ENCODE results near the gene AFF3.

AFF3 gene

DNA sequence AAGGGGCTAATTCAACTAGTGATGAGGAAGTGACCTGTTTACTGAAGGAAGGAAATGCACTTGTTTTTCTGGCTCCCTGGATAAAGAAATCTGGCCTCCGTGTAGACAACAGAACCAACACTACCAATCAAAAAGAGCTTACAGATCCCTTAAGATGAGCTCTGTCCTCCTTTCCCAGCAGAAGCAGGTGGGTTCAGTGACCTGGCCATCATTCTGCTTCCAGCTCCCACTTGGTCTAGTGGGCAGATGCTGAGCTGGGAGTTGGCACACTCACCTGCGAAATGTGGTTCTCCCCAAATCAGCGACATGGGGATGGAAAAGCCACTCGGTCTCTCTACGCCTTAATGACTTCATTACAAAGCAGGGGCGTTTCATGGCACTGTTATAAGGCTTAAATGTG, 132.6 kb downstream of the AFF3 start:
- no peak for DNase-seq (ENCODE audit: low read depth, low spot score)

DNA sequence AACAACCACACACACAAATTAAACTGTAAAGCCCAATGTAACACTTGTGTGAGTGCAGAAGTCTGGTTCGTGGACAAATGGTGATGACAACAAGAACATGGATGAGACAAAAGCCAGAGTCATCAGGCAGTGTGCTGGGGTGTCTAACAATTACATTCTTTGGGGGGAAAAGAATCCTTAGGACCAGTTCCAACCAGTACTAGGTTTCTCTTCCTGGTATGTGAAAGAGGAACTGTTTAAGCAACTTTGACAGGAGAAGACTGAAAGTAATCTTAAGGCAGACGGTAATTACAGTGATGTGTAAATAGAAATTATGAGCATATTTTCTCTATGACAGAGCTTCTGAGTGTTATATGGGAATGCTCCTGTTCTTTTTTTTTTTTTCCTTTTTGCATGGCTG, 133.4 kb downstream of the AFF3 start:
- no peak for DNase-seq (ENCODE audit: low read depth, low spot score)

DNA sequence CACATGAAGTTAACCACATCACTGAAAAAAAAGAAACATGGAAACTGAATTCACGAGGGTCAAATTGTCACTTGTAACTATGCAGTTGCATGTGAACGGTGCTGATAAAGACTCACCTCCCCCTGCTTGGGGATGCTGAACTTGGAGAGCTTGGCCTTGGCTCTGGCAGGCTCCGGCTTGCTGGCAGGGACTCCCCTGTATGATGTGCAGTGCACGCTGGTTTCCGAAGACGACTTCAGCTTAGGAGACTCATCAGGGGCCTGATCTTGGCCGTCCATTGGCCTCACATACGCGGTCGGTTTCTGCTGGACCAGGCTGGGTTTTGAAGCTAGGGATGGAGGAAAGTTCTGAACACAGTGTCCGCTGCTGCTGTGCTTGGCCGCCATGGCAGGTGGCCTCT, 135.9 kb downstream of the AFF3 start:
- no peak for DNase-seq (ENCODE audit: low read depth, low spot score)

DNA sequence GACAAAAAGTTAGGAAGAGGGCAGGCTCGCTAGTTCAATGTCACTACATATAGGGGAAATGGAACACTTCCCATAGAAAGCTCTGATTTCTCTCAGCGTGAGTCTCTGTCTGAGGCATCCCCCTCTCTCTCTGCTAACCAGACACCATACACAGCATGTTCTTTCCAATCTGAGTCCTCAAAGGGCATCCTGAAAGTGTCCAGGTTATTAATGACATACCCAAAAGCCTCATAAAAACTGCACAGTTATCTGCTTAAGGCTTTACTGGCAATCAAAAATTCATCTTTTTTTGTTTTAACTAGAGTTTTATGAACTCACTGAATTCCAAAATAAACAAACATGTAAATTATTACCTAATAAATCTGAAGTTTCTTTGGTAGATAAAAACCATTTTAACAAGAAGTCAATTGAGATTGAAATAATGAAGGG, 137.4 kb downstream of the AFF3 start:
- DNase-seq (ENCODE audit: low read depth, low spot score): no peak

DNA sequence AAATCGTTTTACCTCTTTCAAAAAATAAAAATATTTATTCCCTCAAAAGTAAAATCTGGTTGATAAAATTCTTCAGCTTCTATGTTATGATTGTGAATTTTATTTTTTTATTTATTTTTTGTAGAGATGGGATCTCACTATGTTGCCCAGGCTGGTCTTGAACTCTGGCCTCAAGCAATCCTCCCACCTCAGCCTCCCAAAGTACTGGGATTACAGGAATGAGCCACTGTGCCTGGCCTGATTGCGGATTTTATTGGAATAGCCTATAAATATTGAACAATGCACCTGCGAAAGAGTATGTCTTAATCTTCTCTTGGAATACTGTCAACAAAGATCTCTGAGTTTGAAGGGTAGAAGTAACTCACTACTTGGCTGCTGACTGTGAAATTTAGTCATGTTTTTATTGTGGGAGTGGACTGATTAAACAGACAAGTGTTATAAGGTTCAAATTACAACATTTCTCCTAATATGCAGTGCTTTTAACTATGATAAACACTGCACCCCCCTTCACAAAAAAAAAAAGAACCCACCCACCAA, 138.0 kb downstream of the AFF3 start:
- no peak for DNase-seq (ENCODE audit: low read depth, low spot score)

DNA sequence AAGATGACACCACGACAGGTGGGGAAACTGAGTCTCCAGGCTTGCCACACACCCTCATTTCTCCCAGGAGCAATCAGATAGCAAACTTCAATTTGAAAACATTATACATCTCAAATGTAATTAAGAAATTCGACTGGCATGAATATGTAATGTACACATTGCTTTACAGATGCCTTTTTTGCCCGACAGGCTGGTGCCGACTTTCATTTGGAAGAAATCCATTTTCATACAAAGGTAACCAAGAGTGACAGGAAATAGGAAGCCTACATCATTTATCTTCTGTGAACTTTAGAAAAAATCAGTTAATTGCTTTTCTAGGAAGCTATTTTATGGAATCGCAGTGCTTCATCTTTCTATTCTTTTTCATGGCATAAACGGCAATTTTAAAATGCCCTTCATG, 140.3 kb downstream of the AFF3 start:
- no peak for DNase-seq (ENCODE audit: low read depth, low spot score)

DNA sequence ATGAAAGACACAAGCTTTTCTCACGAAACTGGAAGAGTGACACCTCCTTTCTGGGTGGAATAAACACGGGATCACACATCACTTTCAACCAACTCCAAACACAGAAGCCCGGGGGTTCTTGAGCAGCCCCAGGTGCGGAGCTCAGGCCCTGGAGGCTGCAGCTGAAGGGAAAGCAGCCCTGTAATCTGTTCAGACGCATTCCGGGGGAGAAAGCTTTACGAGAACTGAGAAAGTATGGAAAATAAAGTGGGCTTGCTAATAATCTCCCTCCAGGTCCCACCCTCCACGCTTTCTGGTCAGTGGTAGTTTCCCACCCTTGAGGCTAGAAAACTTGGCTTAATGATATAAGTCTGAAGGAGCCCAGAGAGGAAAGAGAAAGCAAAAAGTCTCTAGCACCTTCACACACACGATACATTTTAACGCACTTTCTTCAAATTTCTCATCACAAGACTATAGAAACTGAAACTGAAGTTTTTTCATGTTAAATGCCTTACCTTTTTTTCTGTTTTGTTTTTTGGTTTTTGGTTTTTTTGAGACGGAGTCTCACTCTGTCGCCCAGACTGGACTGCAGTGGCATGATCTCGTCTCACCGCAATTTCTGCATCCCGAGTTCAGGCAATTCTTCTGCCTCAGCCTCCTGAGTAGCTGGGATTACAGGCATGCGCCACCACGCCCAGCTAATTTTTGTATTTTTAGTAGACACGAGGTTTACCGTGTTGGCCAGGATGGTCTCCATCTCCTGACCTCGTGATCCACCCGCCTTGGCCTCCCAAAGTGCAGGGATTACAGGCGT, 141.3 kb downstream of the AFF3 start:
- no peak for DNase-seq (ENCODE audit: low read depth, low spot score)

DNA sequence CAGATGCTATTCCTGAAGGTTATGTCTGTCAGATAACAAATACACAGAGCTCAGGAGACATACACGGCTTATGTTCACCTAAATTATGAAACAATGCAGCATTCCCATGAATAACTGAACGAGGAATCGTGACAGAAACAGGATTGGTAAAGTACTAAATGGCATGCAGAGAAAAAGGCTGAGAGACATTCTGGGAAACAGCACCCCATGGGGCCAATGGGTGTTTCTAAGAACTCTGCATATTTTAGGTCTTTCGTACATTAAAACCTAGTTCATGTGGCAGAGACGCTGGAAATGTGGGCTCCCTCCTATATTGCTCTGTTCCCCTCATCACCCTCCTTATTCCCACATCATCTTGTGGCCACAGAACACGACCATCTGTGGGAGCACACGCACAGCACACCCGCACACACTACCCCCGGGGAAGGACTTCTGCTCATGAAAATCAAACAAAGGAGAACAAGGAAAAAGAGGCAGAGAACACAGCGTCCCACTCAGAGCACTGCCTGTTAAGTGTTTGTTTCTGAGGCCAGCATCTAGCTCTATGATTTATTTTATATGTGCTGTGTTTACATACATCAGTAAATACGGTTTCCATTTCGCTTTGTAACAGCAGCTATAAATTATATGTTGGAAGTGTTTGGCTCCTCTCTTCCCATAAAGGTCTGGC, 143.6 kb downstream of the AFF3 start:
- no peak for DNase-seq (ENCODE audit: low read depth, low spot score)

DNA sequence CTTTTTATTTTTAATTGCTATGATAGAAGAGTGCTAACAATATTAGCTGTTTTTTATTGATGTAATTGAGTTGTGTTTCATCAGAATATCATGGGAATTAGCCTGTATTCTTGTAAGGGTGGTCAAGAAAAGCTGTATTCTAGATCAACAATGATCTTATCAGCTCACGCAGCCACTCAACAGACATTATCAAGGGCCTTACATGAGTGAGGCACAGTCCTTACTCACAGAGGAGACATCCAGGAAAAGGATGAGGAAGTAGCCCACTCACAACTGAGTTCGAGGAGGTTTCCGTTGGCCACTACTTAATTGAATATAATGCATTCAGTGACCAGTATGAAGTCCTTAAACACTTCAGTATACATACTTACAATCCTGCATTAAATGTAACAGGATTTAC, 152.5 kb downstream of the AFF3 start:
- no peak for DNase-seq (ENCODE audit: low read depth, low spot score)

DNA sequence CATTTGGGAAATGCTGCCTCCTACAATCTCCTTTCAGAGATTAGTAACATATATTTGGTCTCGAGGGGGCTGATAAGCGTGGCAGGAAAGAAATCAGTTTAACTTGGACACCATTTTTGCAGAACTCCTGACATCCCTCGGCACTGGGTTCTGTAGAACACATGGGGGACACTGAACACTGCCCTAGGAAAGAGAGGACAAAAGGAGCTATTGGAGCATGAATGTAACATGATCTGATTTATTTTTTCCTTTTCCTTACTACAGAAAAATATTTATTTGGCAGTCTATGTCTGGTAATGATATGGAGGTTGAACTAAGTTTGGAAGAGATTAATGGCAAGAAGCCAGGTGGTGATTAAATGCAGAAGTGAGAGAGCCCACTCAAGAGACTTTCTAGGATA, 153.8 kb downstream of the AFF3 start:
- no peak for DNase-seq (ENCODE audit: low read depth, low spot score)

DNA sequence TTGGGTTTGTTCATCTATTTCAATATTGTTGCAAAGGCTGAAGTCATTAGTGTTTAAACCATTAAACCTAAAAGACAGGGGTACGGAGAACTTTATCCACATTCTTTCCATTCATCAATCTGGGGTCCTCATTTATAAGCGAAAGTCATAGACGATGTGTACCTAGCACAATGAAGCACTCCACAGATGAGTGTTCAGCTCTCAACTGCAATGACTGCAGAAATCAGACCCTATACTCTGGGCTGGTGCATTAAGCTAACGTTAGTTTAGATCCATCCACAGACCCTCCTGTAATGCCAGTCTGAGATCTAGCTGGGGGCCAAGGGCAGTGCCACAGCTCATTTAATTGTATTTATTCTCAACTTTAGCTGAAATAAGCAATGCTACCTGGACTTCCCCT, 155.2 kb downstream of the AFF3 start:
- DNase-seq (ENCODE audit: low read depth, low spot score): no peak

DNA sequence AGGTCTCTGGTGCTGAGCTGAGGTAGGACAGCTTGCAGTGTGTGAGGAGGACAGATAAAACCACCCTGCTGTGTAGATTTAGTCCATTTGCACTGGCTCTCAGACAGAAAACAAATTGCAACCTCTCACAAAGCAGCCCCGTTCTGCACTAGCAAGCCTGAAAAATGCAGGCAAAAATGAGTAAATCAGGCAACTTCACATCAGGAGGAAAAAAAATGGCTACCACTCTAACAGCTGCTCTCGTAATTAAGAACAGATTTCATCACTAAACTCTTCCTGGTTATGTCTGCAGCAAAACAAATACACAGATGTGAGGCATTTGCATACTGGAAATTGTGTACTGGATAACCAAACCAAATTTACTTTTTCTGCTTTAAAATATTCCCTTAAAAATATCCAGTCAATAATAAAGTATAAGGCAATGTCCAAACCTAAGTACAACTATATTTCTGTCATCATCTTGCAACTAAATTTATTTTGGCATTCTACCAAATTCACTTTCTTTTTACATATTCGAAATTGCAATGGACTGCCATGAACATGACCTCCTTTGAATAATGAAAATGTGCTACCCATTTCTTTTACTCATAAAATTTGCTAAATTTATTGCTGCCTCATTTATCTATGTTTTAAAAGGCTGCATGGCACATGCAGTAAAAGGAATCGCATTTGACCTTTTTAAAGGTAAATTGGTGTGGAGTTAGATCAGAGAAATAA, 157.4 kb downstream of the AFF3 start:
- DNase-seq (ENCODE audit: low read depth, low spot score): no peak

DNA sequence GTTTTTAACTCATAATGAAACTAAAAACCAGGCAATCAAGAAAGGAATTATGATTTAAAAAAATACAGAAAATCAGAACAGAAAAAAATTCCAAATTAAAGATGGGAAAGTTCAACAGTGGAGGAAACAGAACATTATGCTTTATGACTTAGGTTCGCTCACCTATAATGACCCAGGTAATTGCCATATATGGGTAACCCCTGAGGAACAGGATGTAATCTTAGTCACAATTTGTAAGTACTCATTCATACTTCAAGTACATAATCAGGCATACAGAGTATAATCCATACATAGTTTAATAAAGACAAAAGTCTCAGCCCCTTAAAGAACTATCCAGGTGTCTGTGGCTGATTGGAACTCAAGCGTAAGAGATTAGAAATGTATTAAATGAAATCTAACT, 159.6 kb downstream of the AFF3 start:
- DNase-seq (ENCODE audit: low read depth, low spot score): no peak

DNA sequence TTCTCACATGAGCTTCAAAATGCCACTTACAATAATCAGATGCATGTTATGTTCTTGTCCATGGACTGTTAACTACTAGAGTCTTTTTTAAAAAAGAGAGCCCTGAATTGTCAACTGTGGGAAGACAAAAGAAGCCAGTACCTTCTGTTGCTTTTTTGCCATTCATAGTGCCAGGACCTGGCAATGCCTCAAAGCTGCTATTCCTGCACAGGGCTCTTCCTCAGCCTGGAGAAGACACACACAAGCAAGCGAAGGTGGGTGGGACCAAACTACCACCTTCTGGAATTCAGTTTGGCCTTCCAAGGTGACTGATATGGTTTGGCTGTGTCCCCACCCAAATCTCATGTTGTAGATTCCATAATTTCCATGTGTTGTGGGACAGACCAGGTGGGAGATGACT, 160.6 kb downstream of the AFF3 start:
- no peak for DNase-seq (ENCODE audit: low read depth, low spot score)

DNA sequence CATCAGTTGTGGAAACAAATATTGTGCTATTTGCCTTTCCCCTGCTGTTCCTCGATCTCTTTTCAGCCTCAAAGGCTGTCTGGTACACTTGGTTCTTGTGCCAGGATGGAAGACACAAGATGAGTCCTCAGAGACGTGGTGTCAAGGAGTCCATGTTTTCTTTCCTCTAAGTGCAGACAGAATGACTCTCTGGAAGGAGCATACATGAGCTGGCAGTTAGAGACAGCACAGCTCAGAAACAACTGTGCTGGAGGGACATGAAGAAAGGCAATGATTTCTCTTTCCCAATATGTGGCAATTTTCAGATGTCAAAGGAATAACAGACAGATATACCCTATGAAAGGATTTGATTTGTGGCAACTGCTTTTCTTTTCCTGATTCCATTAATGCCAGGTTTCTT, 162.2 kb downstream of the AFF3 start:
- no peak for DNase-seq (ENCODE audit: low read depth, low spot score)

DNA sequence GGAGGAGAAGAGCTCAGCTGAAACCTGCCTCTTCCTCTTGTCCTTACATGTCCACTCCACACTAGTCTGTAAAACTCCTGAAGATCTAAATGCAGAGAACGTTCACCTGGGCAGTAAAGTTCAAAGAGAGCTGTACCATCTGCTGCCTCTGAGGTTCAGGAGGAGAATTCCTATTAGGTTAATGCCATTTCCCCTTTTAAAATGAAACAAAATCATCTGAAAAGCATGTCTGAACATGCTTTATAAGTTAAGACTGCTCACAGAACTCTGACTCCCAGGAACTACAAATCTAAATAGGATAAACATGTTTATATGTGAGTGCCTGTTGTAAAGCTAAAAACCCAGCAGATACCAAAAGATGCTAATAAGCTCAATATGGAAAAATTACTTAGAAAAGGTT, 164.4 kb downstream of the AFF3 start:
- DNase-seq (ENCODE audit: low read depth, low spot score): no peak

DNA sequence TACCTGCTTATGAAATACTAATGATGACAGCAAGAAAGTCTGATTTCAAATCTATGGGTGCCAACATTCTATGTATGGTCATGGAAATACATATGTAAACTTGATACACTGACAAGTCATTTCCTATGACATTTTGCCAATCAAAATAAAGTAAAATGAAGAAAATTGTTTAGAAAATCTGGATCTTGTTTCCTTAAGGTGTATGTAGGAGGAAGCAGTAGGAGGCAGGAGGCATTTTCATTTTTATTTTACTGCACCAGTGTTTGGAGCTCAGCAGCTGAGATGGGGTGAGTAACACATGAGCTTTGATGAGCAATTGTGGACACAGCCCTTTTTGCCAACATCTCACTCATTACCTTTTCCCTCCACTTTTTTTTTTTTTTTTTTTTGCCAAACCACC, 167.0 kb downstream of the AFF3 start:
- no peak for DNase-seq (ENCODE audit: low read depth, low spot score)

DNA sequence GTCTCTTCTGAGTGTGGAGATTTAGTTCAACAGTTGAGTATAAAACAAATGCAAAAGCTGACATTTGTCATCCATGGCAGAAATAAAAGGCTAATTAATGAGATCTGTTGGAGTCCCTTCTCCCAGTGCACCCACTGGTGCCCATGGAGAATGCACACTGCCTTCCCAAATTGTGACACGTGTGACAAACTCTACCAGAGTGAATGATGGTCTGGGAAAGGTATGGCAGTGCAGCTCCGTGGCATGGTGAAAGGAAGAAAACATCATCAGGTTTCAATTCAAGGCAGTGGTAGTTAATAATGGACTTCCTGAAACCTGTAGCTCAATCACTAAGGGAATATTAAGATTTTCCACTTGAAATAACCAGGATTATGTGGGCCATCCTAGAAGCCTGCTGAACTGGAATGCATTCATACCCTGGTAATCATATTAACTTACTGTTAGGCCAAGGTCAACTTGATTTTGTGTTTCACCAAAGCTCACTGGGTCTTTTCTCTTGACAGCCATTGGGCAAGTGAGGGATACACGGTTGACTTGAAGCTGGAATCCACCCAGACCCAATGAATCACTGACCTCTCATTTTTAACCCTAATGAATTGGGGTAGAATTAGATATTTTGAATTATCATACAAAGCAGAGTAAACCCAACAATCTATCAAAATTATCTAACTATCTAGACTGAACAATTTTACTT, 167.6 kb downstream of the AFF3 start:
- DNase-seq (ENCODE audit: low read depth, low spot score): no peak

DNA sequence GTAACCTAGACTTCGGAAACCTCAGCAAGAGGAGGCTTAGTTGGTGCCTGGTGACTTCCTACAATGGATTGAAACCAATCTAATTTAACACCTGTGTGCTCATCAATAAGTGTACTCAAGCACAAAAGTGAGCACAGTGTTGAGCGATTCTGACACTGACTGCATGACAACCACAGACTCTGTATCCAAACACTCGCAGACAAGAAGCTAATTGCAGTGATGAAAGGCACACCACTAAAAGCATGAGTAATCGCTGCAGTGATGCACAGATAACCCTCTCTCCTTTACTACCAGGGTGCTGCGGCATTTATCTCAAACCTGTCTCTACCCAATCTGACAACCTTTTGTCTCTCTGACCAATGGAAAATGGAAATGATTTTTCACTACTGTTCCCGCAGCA, 168.1 kb downstream of the AFF3 start:
- no peak for DNase-seq (ENCODE audit: low read depth, low spot score)

DNA sequence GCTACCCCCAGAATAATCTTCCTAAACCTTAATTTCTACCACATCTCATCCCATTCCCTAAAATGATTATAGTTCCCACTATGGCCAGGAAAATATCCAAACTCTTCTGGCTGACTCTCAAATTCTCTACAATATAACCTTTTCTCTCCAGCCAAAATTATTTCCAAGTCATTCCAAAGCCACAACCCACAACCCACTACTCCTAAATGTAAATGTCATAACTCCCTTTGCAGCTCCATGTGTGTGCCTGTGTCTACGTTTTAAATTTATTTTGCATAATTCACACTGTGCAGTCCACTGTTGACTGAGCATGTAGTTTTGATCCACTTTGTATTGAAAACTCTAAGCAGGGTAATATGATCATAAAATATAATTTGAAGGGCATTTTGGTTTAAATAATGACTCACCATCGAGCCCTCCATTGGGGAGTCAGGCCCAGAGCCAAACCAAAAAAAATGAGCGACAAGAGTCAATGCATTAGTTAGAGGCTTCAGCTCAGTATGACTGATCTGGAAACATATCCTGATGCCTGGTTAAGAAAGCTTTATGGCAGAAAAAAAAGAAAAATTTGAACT, 171.0 kb downstream of the AFF3 start:
- no peak for DNase-seq (ENCODE audit: low read depth, low spot score)

DNA sequence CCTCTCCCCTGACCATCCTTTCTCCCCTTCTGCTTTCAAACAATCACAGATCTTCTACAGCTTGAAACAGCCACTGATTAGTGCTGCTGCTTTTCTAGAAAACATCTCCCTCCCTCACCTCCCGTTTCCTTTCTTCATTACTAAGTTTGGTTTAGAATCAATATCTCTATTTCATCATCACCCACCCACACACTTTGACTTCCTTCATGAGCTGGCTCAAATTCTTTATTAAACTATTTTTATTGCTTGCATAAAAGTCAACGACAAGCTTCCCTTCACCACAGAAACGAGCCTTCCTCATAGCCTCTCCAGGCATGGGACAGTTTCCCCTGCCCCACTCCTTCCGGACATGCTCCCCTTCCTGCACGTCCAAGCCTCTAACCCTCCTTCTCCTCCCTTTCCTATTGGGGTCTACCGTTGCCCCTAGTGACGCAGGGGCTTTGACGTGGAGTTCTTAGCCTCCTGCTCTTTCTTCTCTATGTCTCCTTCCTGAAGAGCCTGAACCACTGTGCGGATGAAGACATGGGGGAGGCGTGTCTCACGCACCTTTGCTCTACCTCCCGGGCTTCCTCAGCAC, 172.0 kb downstream of the AFF3 start:
- no peak for DNase-seq (ENCODE audit: low read depth, low spot score)
